IMR-90 (cell line): ENCODE measurements around the gene SPANXN3.

ENCODE experiments used
- CEBPB ChIP-seq: IDR thresholded peaks from 2 replicates; pipeline ENCODE4 v1.6.1; 2012; ENCODE audit warnings: low read depth, low read length, improper control_type of control experiment
- CHD1 ChIP-seq: IDR thresholded peaks from 2 replicates; pipeline ENCODE4 v1.6.1; 2012; ENCODE audit warnings: low read depth, low read length, improper control_type of control experiment
- CTCF ChIP-seq: conservative IDR thresholded peaks from 2 replicates; pipeline ENCODE4 v1.5.1; 2012; ENCODE audit warnings: mild to moderate bottlenecking, low read depth, low read length, improper control_type of control experiment
- MAZ ChIP-seq: IDR thresholded peaks from 2 replicates; pipeline ENCODE4 v1.6.1; 2012; ENCODE audit warnings: low read depth, mild to moderate bottlenecking, low read length, improper control_type of control experiment, moderate library complexity, borderline replicate concordance
- MXI1 ChIP-seq: IDR thresholded peaks from 2 replicates; pipeline ENCODE4 v1.6.1; 2012; ENCODE audit warnings: low read depth, mild to moderate bottlenecking, low read length, moderate library complexity, borderline replicate concordance
- NFE2L2 ChIP-seq: fragments of 150-350 bp; IDR thresholded peaks from 2 replicates; pipeline ENCODE4 v1.6.1; 2016; ENCODE audit warnings: low read depth, mild to moderate bottlenecking, low read length
- POLR2A ChIP-seq: IDR thresholded peaks from 2 replicates; pipeline ENCODE4 v1.6.1; 2012; ENCODE audit warnings: mild to moderate bottlenecking, low read depth, low read length
- RAD21 ChIP-seq: IDR thresholded peaks from 2 replicates; pipeline ENCODE4 v1.6.1; 2012; ENCODE audit warnings: low read length, improper control_type of control experiment
- SMC3 ChIP-seq: fragments of 150-350 bp; IDR thresholded peaks from 2 replicates; pipeline ENCODE4 v1.6.1; 2016; ENCODE audit warnings: low read depth, mild to moderate bottlenecking, antibody characterized with exemption, low read length, moderate library complexity

- TF ChIP-seq CTCF (no peak), POLR2A (no peak), RAD21 (no peak), SMC3 (no peak), CEBPB (no peak), MXI1 (no peak), MAZ (no peak), NFE2L2 (no peak), CHD1 (no peak)
Observed at GRCh38 chrX:143462696-143463095, 54.6 kb downstream of the SPANXN3 start.
